Activated naive CD4-positive, alpha-beta T cell treated with anti-CD3 and anti-CD28 coated beads, Interleukin-2, amount 10 ng/mL, durations not matched to agents 7 days and 5 days (primary cell): ENCODE data around the gene SLC35B1.

Experiments used
- CTCF ChIA-PET: fragments of 350-600 bp; sonication (Branson Sonifier 250); formaldehyde crosslinking; loops from one replicate; lab custom pipeline; 2021; ENCODE audit warnings: antibody characterized with exemption; lab: Charles Lee
- DNase-seq: peaks from one replicate; pipeline ENCODE4 v3.0.0-alpha.2; 2020
- H3K27ac Mint-ChIP-seq: one replicate; pipeline ENCODE4 v1.8.0; 2021; ENCODE audit warnings: mild to moderate bottlenecking, moderate library complexity, mixed read lengths
- H3K27me3 Mint-ChIP-seq: one replicate; pipeline ENCODE4 v1.8.0; 2021; ENCODE audit warnings: mild to moderate bottlenecking, mixed read lengths
- H3K36me3 Mint-ChIP-seq: one replicate; pipeline ENCODE4 v1.8.0; 2021; ENCODE audit warnings: mixed read lengths
- H3K4me1 Mint-ChIP-seq: one replicate; pipeline ENCODE4 v1.8.0; 2021; ENCODE audit warnings: mixed read lengths
- H3K4me3 Mint-ChIP-seq: one replicate; pipeline ENCODE4 v1.8.0; 2021; ENCODE audit warnings: mild to moderate bottlenecking, moderate library complexity, mixed read lengths
- H3K9me3 Mint-ChIP-seq: one replicate; pipeline ENCODE4 v1.8.0; 2021; ENCODE audit warnings: mixed read lengths

SLC35B1 gene, protein sequence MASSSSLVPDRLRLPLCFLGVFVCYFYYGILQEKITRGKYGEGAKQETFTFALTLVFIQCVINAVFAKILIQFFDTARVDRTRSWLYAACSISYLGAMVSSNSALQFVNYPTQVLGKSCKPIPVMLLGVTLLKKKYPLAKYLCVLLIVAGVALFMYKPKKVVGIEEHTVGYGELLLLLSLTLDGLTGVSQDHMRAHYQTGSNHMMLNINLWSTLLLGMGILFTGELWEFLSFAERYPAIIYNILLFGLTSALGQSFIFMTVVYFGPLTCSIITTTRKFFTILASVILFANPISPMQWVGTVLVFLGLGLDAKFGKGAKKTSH

DNA sequence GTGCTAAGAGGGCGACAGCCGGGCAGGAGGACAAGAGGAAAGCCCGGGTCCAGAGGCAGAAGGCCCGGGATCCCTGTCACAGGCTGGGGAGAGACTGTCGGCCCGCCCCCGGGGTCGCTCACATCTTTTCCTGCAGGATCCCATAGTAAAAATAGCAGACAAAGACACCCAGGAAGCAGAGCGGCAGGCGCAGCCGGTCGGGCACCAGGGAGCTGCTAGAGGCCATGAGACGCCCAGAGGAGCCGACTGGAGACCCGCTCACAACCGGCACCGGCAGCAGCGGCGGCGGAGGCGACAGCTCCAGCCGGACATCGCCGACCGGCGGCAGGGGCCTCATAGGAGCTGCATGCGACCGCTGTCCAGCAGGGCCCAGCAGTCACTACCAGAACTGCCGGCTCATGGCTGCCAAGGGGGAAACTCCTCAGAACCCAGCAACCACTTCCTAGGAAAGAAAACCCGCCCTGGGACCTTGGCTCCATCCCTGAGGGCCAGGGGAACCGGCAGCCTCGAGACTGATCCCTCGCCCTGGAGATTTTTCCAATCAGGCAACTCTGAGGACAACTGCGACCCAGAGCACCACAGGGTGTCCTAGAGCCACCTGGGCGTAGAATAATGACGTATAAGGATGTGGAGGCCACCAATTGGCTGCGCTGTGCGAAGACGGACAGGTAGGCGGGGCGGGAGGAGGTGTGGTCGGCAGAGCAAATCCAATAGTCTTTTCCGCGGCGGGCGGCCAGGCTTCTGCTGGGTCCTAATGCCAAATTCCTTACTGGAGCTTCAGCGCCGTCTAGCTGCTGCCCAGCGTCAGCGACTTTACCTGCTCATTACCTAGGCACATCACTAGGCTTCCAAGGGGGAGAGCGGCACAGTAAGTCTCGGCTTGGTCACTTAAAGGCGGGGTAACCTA lies at the start of gene SLC35B1:
TSS of gene SLC35B1 (minus strand) at position 357 of the 907 bp plus-strand sequence. CDS start at position 226, 131 bp downstream.
- CTCF ChIA-PET, result interaction anchor here (0.6 to 25.7 kb wide), 25 partner anchors 12 to 307 kb away, joined by 3 to 377 read pairs (median 4); partner anchors contain the start of genes FAM117A, KAT7 and NXPH3

GRCh38 chr17:49757151-49757777 lies 49.5 kb upstream of the SLC35B1 start:
- no peaks in the 10 kb centered on the region for H3K9me3 Mint-ChIP-seq
- H3K36me3 Mint-ChIP-seq, result peaks cover 51% of the 10 kb centered on the region
- no peak for DNase-seq
- H3K4me1 Mint-ChIP-seq, result peaks cover 86% of the 10 kb centered on the region
- CTCF ChIA-PET, result interaction anchor here (0.7 to 0.8 kb wide), 2 partner anchors 10 to 818 kb away, joined by 3 to 6 read pairs; no protein-coding TSS in a partner anchor
- no peak overlapping the region for H3K4me3 Mint-ChIP-seq
- H3K27me3 Mint-ChIP-seq, result no peaks in the 10 kb centered on the region
- H3K27ac Mint-ChIP-seq, result peak overlapping the region; percentile 58

More for the DNA sequence above, at the start of gene SLC35B1:
- Mint-ChIP-seq H3K27me3 (no peaks in the 10 kb centered on the region), H3K4me1 (peaks cover 51% of the 10 kb centered on the region), H3K27ac (peak within 1 kb of the TSS; percentile 95), H3K36me3 (peaks cover 52% of the 10 kb centered on the region), H3K4me3 (peak within 1 kb of the TSS; percentile 94), H3K9me3 (no peaks in the 10 kb centered on the region)
- peak; percentile 100 for DNase-seq

- Mint-ChIP-seq H3K4me1 (peaks cover 81% of the 10 kb centered on the region), H3K9me3 (no peaks in the 10 kb centered on the region), H3K27ac (peak overlapping the region; percentile 19), H3K27me3 (no peaks in the 10 kb centered on the region), H3K4me3 (no peak overlapping the region), H3K36me3 (peaks cover 50% of the 10 kb centered on the region)
- DNase-seq, result no peak
- CTCF ChIA-PET, result interaction anchor here (0.8 kb wide), 1 partner anchor 819 kb away, joined by 6 read pairs; no protein-coding TSS in a partner anchor
Measured at GRCh38 chr17:49756323-49757150, 48.8 kb upstream of the SLC35B1 start.

GRCh38 chr17:49755663-49756283 lies 48.0 kb upstream of the SLC35B1 start:
- peaks cover 75% of the 10 kb centered on the region for H3K4me1 Mint-ChIP-seq
- CTCF ChIA-PET, result no interaction called here
- no peaks in the 10 kb centered on the region for H3K27me3 Mint-ChIP-seq
- H3K36me3 Mint-ChIP-seq, result peaks cover 50% of the 10 kb centered on the region
- no peak for DNase-seq
- no peaks in the 10 kb centered on the region for H3K9me3 Mint-ChIP-seq
- H3K4me3 Mint-ChIP-seq, result no peak overlapping the region
- no peak overlapping the region for H3K27ac Mint-ChIP-seq

DNA sequence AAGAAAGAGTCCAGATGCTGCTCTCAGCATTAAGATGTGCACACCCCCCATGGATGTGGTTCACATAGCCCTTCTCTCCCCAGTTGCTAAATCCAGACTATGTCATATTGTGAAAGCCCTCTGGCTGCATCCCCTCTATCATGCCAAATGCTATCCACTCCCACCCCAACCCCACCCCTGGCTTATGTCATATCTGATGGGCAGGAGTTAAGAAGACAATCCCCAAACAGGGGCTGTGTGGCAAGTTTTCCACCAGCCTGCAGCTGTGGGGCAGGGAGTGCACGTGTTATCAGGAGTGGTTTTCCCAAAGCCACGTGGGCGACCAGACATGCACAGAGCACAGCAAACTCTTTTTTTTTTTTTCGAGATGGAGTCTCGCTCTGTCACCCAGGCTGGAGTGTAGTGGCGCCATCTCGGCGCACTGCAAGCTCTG lies 46.2 kb upstream of the SLC35B1 start:
- H3K27me3 Mint-ChIP-seq, result no peaks in the 10 kb centered on the region
- no peak overlapping the region for H3K4me3 Mint-ChIP-seq
- H3K36me3 Mint-ChIP-seq, result peaks cover 51% of the 10 kb centered on the region
- H3K27ac Mint-ChIP-seq, result no peak overlapping the region
- no peaks in the 10 kb centered on the region for H3K9me3 Mint-ChIP-seq
- CTCF ChIA-PET, result no interaction called here
- H3K4me1 Mint-ChIP-seq, result peaks cover 74% of the 10 kb centered on the region
- DNase-seq, result no peak

- Mint-ChIP-seq H3K4me1 (peaks cover 78% of the 10 kb centered on the region), H3K27ac (no peak overlapping the region), H3K9me3 (no peaks in the 10 kb centered on the region), H3K4me3 (no peak overlapping the region), H3K36me3 (peaks cover 59% of the 10 kb centered on the region), H3K27me3 (no peaks in the 10 kb centered on the region)
- CTCF ChIA-PET, result interaction anchor here (0.5 to 1.0 kb wide), 2 partner anchors 10 kb away, joined by 3 to 4 read pairs; no protein-coding TSS in a partner anchor
- DNase-seq, result no peak
Measured at GRCh38 chr17:49752508-49752907, 44.7 kb upstream of the SLC35B1 start.

GRCh38 chr17:49749730-49750129 lies 42.0 kb upstream of the SLC35B1 start:
- peaks cover 4% of the 10 kb centered on the region for H3K9me3 Mint-ChIP-seq
- H3K27me3 Mint-ChIP-seq, result no peaks in the 10 kb centered on the region
- no peak for DNase-seq
- CTCF ChIA-PET, result interaction anchor here (0.9 to 2.7 kb wide), 3 partner anchors 11 to 91 kb away, joined by 3 to 16 read pairs (median 6); no protein-coding TSS in a partner anchor
- H3K36me3 Mint-ChIP-seq, result peaks cover 52% of the 10 kb centered on the region
- peaks cover 80% of the 10 kb centered on the region for H3K4me1 Mint-ChIP-seq
- peak overlapping the region; percentile 95 for H3K27ac Mint-ChIP-seq
- no peak overlapping the region for H3K4me3 Mint-ChIP-seq

DNA sequence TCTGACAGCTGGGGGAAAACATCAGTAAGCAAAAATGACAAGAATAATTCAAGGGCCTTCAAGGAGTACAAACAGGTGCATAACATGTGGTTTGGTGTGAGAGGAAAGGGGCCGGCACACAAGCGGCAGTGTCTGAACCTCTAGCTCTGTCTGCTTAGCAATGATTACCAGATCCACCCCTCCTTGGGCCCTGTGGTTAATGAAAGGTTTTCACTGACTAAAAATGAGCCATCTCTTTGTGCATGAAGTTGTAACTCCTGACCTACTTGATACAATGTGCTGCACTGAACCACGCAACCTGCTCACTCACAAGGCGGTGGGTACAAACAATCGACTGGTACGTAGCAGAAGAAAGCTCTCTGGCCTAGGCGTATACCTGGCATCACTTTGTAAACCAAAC lies 41.0 kb upstream of the SLC35B1 start:
- Mint-ChIP-seq H3K9me3 (peaks cover 4% of the 10 kb centered on the region), H3K27ac (peak overlapping the region; percentile 95), H3K4me1 (peaks cover 82% of the 10 kb centered on the region), H3K4me3 (peak overlapping the region; percentile 76), H3K27me3 (no peaks in the 10 kb centered on the region), H3K36me3 (peaks cover 49% of the 10 kb centered on the region)
- CTCF ChIA-PET, result interaction anchor here (0.8 to 2.7 kb wide), 6 partner anchors 9 to 40 kb away, joined by 4 to 16 read pairs (median 6); no protein-coding TSS in a partner anchor
- DNase-seq, result peak; percentile 69

DNA sequence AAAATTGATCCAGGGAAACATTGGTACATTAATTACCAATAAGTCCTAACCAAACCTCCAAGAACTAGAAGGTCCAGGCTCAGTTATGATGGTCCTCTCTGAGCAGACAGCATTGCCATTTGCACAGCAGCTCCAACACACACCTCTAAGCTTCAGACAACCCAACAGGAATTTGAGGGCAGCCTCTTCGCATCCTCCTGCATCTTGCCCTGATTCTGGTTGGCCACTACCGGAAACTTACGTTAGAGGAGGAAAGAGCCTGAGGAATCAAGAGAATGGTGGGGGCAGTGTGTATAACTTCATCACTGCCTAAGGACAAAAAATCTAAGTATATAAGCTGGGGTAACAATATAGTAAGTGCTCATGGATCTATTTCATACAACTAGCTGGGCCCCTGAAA lies 40.5 kb upstream of the SLC35B1 start:
- peak overlapping the region; percentile 76 for H3K4me3 Mint-ChIP-seq
- peaks cover 79% of the 10 kb centered on the region for H3K4me1 Mint-ChIP-seq
- H3K9me3 Mint-ChIP-seq, result peaks cover 4% of the 10 kb centered on the region
- H3K27me3 Mint-ChIP-seq, result no peaks in the 10 kb centered on the region
- H3K36me3 Mint-ChIP-seq, result peaks cover 45% of the 10 kb centered on the region
- peak; percentile 48 for DNase-seq
- peak overlapping the region; percentile 95 for H3K27ac Mint-ChIP-seq
- CTCF ChIA-PET, result interaction anchor here (1.1 to 2.7 kb wide), 5 partner anchors 8 to 40 kb away, joined by 3 to 16 read pairs (median 5); no protein-coding TSS in a partner anchor

GRCh38 chr17:49747632-49748031 lies 39.9 kb upstream of the SLC35B1 start:
- Mint-ChIP-seq H3K36me3 (peaks cover 48% of the 10 kb centered on the region), H3K4me1 (peaks cover 83% of the 10 kb centered on the region), H3K27me3 (no peaks in the 10 kb centered on the region), H3K27ac (peak overlapping the region; percentile 95), H3K9me3 (peaks cover 5% of the 10 kb centered on the region), H3K4me3 (peak overlapping the region; percentile 76)
- CTCF ChIA-PET, result interaction anchor here (0.9 to 2.7 kb wide), 7 partner anchors 8 to 39 kb away, joined by 3 to 16 read pairs (median 4); no protein-coding TSS in a partner anchor
- no peak for DNase-seq

DNA sequence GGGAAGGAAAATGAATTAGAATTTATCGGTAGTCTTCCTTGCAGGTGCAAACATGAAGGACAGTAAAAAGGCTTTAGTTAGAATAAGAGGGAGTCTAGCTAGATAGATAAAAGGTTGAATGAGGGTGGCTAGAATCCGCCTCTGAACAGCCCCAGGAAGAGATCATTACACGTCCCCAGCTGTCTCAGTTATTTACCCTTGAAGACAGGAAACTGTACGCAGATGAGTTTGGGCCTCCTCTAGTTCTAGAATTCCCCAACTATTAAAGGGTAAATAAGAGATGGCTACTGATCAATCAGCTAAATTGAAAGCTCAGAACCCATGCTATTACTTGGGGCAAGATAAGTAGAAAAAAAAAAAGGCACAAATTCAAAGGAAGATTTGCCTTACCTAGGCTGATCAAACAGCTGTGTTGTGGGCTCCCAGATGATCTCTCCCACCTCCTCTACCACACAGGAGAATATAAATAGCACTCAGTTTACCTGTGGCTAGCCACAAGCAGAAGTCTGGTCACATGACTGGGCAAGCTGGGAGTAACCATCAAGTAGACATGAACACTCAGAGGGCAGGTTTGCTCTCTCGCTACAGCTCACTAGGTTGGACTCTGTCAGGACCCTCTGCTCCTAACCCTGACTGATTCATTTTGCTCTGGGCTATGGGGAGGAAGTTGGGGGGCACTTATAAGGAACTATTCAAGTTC lies 39.2 kb upstream of the SLC35B1 start:
- Mint-ChIP-seq H3K36me3 (peaks cover 51% of the 10 kb centered on the region), H3K27ac (peak overlapping the region; percentile 95), H3K27me3 (no peaks in the 10 kb centered on the region), H3K9me3 (peaks cover 5% of the 10 kb centered on the region), H3K4me3 (peak overlapping the region; percentile 76), H3K4me1 (peaks cover 84% of the 10 kb centered on the region)
- CTCF ChIA-PET, result interaction anchor here (0.9 to 2.7 kb wide), 7 partner anchors 11 to 39 kb away, joined by 3 to 16 read pairs (median 4); partner anchors contain the start of gene SLC35B1
- peak; percentile 41 for DNase-seq
